ENCODE data around the gene HINT1. TPM values are rescaled to one million over a fixed set of nuclear protein-coding genes. Genes with fewer than 3 reads are reported as not detected.

HINT1 gene
- total RNA-seq, 1 donor from 2014 or later: 247 TPM

GRCh38 chr5:131112424-131112823, 52.6 kb downstream of the HINT1 start:
- no peak for DNase-seq (ENCODE audit: low read depth in 2 of 2)

DNA sequence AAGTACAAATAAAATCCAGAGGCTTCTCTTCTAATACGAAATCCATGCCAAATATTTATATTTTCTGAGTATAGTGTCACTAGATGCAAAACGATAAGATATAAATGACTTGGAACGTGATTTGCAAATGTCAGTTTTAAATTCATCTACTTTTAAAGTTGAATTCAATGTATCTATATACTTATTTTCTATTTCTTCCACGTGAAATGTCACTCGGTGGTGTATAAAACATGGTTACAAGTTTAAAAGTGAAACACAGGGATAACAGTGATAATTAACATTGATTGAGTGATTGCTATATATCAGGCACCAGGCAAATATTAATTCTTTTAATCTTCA, 54.8 kb downstream of the HINT1 start:
- DNase-seq (ENCODE audit: low read depth in 2 of 2): no peak

- DNase-seq (ENCODE audit: low read depth in 2 of 2): peak; percentile 15 to 46
Observed at GRCh38 chr5:131109540-131110255, 55.4 kb downstream of the HINT1 start.

Other genes starting within 250 kb of the HINT1 start
- gene LYRM7, start 5.7 kb upstream of the HINT1 start, total RNA-seq: 3.5 and 3.6 TPM in 2 replicates
- 47.6 and 58.0 TPM in 2 replicates for gene CDC42SE2, start 98.8 kb upstream of the HINT1 start, total RNA-seq

All from dermis microvascular lymphatic vessel endothelial cell (primary cell).